ENCODE results near the gene C12orf60.

C12orf60 gene

DNA sequence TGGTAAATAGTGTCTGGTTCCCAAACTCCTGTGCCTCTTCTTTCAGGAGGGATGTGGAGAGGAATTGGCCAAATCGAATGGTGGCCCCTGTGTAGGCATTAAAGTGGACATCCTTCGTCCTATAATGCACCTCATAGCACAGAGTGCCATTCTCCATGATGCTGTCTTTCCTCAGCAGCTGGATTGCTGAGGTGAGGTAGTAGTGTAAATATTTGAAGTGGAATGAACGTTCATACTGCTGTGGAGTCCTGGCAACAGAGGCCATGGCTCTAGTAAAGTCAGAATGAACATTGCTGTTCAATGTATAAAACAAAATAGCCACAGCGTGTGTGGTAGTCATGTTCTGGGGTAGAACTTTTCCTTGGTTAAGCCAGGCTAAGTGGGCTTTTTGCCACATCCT is 37.1 kb downstream of the C12orf60 start:
- DNase-seq = no peak

DNA sequence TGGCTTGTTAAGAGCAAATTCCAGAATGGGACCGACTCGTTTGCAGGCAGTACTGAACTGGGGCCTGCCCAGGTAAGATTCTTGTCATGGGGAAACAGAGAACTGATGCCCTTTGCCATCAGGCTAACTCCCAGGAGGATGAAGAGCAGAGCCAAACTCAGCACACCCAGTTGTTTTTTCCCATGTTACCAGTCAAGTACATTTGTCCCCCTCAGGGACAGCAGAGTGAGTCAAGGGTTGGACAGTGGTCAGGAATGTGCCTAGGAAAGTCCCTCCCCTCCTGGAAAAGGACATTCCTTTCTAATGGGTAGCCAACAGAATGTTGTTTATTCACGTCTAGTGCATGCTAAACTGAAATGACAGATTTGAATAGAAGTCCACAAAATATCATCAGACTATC is 38.3 kb downstream of the C12orf60 start:
- no peak for DNase-seq

DNA sequence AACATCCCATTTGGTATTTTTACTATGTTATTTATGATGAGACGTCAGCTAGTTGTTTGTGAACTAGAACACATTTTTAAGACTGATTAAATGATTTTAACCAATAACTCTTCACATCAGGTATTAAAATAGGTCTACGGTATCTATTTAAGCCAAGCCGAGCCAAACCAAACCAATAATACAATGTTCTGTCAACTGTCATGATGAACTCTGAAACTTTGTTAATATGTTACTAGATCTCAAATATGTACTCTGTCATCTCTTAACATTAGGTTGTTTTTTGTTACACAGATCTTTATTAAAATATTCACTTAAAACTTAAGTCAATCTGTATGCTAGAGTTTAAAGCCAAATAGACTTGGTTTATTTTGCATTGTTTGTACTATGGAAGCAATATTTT is 38.8 kb downstream of the C12orf60 start:
- no peak for DNase-seq

- DNase-seq = no peak
Measured at GRCh38 chr12:14843425-14843887, 40.0 kb downstream of the C12orf60 start, which contains the start of gene ART4. Gene ART4 (minus strand): TSS chr12:14843526. CDS start chr12:14843113, 413 bp downstream.

DNA sequence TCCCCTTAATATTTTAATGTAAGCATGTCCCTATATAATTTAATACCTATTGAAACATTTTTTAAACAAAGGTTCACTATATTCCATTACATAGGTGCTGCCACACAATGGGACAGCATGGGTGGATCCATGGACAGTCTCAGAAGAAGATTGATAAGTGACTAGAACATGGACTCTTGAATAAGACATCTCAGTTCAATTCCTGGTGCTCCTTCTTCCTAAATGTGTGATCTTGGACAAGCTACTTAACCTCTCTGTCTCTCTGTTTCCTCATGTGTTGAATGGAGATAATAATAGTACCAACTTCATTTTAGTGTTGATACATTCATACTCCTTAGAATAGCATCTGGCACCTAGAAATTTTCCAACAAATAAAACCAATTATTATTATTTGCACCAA is 40.9 kb downstream of the C12orf60 start:
- DNase-seq = no peak

DNA sequence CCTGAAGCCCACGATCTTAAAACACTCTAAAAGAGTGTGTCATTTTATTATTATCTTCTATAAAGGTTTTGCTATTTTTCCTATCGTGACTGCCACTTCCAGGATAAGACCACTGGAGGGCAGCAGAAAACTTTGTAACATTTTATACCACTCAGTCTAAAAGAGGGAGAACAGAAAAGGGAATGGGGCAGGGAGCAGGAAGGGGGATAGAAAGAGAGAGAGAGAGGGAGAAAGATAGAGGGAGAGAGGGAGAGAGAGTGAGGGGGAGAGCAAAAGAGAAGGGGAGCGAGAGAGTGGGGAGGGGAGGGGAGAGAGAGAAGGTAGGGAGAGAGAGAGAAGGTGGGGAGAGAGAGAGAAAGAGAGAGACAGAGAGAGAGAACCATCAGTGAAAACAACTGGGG is 41.9 kb downstream of the C12orf60 start:
- peak; percentile 47 for DNase-seq

GRCh38 chr12:14846042-14846587 is 42.6 kb downstream of the C12orf60 start:
- no peak for DNase-seq

GRCh38 chr12:14846876-14847580 is 43.6 kb downstream of the C12orf60 start:
- no peak for DNase-seq

DNA sequence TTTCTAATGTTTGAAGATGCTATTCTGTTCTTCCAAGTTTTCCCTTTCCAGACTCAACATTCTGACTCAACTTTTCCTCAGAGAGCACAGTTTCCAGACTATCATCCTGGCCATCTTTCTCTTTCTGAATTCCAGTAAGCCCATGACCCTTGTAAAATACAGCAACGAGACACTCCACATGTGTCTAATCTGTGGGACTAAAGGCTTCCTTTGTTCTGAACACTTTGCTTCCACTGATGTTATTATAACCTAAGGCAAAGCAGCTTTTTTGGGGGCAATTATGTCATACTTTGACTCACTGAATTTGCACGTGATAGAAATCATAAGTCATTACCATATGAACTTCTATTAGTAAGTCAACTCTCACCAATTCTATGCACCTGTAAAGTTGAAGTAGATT is 46.2 kb downstream of the C12orf60 start:
- no peak for DNase-seq

GRCh38 chr12:14850929-14851663 is 47.6 kb downstream of the C12orf60 start:
- no peak for DNase-seq

DNA sequence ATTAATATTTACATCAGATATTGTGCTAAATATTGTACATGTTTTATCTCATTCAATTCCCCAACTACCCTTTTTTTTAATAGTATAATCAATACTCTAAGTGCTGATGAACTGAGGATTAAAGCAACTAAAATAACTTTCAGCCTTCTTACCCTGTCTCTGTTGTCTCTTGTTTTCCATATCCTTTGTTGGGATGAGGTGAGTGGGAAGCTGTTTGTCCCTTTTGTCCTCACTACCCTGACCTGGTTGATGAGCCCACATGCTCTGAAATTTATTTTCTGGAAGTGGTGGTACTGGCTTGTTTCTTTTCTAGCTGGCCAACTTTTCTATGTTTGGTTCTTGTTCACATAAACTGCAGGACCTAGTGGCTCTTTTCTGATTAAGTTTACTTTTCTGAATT is 49.4 kb downstream of the C12orf60 start:
- DNase-seq = no peak

- no peak for DNase-seq
Measured at GRCh38 chr12:14853961-14854360, 50.5 kb downstream of the C12orf60 start.

DNA sequence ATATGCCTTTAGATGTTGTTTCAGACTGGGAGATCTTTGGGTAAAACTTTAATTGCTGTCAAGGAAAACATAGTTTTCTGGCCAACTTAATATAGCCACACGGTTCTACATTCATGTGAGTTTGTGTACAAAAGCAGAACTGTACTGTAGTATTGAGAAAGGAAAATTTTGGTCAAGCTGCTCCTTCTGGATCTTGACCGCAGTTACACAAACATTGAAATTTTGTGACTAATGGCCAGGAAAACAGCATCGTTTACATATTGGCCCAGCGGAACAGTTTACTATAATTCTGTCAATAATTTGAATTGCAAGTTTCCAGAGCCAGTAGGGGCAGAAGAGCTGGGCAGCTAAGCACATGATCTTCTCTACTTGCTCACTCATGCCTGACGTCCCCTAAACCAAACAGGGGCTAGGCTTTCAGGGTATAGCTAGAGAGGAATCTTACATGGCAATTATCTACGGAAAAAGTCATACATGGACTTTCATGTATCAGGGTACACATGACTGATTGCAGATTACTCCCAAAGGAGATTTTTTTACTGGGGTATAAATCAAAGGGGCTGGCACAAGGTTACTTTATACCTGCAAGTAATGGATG is 51.2 kb downstream of the C12orf60 start:
- DNase-seq = no peak

GRCh38 chr12:14858513-14858912 is 55.0 kb downstream of the C12orf60 start:
- no peak for DNase-seq

DNA sequence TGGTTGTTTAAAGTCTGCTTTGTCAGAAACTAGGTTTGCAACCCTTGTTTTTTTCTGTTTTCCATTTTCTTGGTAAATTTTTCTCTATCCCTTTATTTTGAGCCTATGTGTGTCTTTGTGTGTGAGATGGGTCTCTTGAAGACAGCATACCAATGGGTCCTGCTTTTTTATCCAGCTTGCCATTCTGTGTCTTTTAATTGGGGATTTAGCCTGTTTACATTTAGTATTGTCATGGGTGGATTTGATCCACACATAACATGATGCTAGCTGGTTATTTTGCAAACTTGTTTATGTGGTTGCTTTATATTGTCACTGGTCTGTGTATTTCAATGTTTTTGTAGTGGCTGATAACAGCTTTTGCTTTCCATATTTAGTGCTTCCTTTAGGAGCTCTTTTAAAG is 57.0 kb downstream of the C12orf60 start:
- no peak for DNase-seq

DNA sequence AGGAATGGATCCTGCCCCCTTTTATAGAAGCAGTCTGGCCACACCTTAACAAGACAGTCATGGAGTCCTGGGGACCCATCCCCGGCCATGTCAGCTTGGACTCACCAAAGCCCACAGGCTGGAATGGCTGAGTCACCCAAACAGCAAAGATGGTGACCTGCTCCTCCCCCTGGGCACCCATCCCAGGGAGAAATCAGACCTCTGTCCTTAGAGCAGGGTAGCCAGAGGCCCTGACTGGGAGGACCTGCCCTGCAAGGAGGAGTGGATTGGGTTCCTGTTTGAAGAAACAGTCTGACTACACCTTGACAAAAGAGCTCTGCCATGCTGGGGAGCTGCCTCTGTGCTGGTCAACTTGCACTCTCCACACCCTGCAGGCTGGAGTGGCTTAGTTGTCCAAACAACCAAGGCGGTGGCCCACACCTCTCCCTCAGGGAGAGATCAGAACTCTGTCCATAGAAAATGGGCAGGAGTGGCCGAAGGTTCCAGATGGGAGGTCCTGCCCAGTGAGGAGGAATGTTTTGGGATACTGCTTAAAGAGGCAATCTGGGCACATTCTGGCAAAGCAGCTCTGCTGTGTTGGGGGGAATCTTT is 65.5 kb downstream of the C12orf60 start:
- DNase-seq = no peak

DNA sequence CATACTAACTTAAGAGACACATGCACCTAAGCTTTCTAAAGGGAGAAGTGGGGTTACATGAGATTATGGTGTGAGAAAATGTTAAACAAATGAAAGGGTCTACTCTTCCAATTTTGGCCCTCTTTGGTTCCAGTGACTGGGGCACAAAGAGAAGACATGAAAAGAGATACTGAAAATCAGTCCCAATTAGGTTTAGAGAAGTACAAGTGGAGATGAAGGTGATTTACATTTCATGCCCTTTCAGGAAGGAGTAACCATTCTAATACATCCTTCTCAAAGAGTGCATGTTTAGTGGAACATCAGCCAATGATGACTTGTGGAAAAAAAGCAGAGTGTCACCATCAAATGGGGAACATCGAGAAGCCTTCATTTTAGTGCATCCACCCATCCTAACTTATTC is 67.8 kb downstream of the C12orf60 start:
- no peak for DNase-seq

DNA sequence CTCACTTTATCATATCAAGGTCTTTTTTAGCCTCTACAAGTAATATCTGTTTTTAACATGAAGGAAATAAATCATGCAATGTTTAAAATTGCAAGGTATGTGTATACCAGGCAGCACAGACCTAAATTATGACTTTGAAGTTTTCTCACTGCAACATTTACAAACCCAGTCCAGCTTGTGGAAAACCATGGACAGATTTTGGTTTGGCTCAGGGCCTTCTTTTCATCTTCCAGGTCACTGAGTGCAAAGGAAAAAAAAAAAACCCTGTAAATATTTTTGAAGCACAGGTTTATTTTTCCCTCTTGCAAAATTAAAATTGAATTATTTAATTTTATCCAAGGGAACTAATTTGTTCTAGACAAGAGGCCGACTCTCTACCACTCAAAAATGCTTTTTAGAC is 68.4 kb downstream of the C12orf60 start:
- DNase-seq = no peak

DNA sequence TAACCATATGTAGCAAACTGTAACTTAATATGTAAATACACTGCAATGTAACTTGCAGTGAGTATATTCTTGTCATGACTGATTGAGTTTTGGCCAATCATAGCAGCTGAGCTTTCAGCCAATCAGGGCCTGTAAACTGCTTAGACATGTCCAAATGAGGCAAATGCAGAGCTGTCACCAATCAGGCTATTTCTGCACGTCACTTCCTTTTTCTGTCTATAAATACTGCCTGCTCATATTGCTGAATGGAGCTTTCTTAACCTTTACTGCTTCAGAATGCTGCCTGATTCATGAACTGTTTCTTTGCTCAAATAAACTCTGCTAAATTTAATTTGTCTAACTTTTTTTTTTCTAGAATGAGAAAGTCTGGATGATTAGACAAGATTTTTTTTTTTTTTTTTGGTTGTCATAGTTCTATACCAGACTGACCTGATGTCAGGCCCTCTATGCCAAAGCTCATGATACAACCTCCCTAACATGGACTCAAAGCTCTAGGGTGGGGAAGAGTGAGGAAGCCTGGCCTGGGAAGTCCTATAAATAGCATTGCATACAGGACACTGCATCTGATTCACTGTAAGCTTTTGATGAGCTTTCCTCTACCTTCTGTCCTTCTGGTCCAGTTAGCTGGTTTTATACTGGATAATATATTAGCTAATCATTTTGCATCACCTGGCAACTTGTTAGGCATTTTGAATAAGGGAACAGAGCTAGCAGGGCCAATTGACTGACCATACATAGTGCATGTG is 70.1 kb downstream of the C12orf60 start:
- DNase-seq = no peak
